SU-DHL-6 (cell line): Measurements from ENCODE around the gene SMG7.

Experiments used
- H2AFZ ChIP-seq: fragments of 200-600 bp; sonication (generic); 2 replicates; pipeline ENCODE4 v1.6.1; 2014; ENCODE audit warnings: low read depth, mild to moderate bottlenecking, moderate library complexity, mixed read lengths, antibody characterized with exemption, low read length; ENCODE audit not compliant: severe bottlenecking
- H3F3A ChIP-seq: fragments of 200-600 bp; shearing (Covaris generic); 2 replicates; pipeline ENCODE4 v1.6.0; 2016; ENCODE audit warnings: antibody characterized with exemption, mild to moderate bottlenecking; ENCODE audit not compliant: insufficient read depth
- H3K27ac ChIP-seq: fragments of 200-600 bp; sonication (generic); 2 replicates; pipeline ENCODE4 v1.5.1; 2016; ENCODE audit warnings: low read depth, mild to moderate bottlenecking, low read length, moderate library complexity, mixed read lengths
- H3K27me3 ChIP-seq: fragments of 200-600 bp; sonication (generic), shearing (Covaris generic); 2 replicates; pipeline ENCODE4 v1.6.0; 2014; ENCODE audit warnings: mild to moderate bottlenecking, low read length
- H3K36me3 ChIP-seq: fragments of 200-600 bp; sonication (generic); 2 replicates; pipeline ENCODE4 v1.6.1; 2014; ENCODE audit warnings: mild to moderate bottlenecking, low read length, mixed read lengths
- H3K4me2 ChIP-seq: fragments of 300-600, 200-600 bp; shearing (Covaris generic), sonication (generic); 2 replicates; pipeline ENCODE4 v1.6.0; 2014; ENCODE audit warnings: low read length, low read depth, mild to moderate bottlenecking; ENCODE audit not compliant: poor library complexity, severe bottlenecking
- H3K4me3 ChIP-seq: fragments of 200-600 bp; sonication (generic); 2 replicates; pipeline ENCODE4 v1.5.1; 2014; ENCODE audit warnings: antibody characterized with exemption, low read length, mild to moderate bottlenecking, mixed read lengths; ENCODE audit not compliant: insufficient read depth, poor library complexity, severe bottlenecking
- H3K79me2 ChIP-seq: fragments of 200-600 bp; sonication (generic); 2 replicates; pipeline ENCODE4 v1.6.1; 2014; ENCODE audit warnings: mild to moderate bottlenecking, low read length, moderate library complexity; ENCODE audit not compliant: insufficient read depth
- H3K9ac ChIP-seq: fragments of 200-600 bp; sonication (generic); 2 replicates; pipeline ENCODE4 v1.7.0; 2014; ENCODE audit warnings: mild to moderate bottlenecking, low read length
- H3K9me2 ChIP-seq: fragments of 200-600 bp; sonication (generic); replicated peaks from 2 replicates; pipeline ENCODE4 v1.6.1; 2014; ENCODE audit warnings: low read length; ENCODE audit not compliant: insufficient read depth
- H3K9me3 ChIP-seq: fragments of 200-600 bp; sonication (generic); 2 replicates; pipeline ENCODE4 v1.6.1; 2014; ENCODE audit warnings: low read length, mixed read lengths; ENCODE audit not compliant: insufficient read depth
- H4K20me1 ChIP-seq: fragments of 200-600 bp; sonication (generic); 2 replicates; pipeline ENCODE4 v1.6.1; 2014; ENCODE audit warnings: low read depth, mild to moderate bottlenecking, antibody characterized with exemption, low read length, moderate library complexity, mixed read lengths
- CTCF ChIP-seq: fragments of 200-600 bp; sonication (generic); IDR thresholded peaks from one replicate; pipeline ENCODE4 v1.5.1; 2017; ENCODE audit warnings: antibody characterized with exemption, mild to moderate bottlenecking, low read length, moderate library complexity; ENCODE audit not compliant: insufficient read depth, poor library complexity, severe bottlenecking
- EZH2phosphoT487 ChIP-seq: fragments of 200-600 bp; sonication (generic), shearing (Covaris generic); conservative IDR thresholded peaks from 2 replicates; pipeline ENCODE4 v1.6.1; 2018; ENCODE audit warnings: mild to moderate bottlenecking, antibody characterized with exemption, low read length, moderate library complexity, mixed read lengths

SMG7 gene

GRCh38 chr1:183600136-183600535 is 127.8 kb downstream of the SMG7 start:
- Histone ChIP-seq H4K20me1 (no peaks in the 10 kb centered on the region), H2AFZ (no peak overlapping the region), H3K9me2 (no peaks in the 10 kb centered on the region), H3K4me3 (no peak overlapping the region), H3K9me3 (no peaks in the 10 kb centered on the region), H3K79me2 (no peaks in the 10 kb centered on the region), H3F3A (no peaks in the 10 kb centered on the region), H3K36me3 (no peaks in the 10 kb centered on the region), H3K27me3 (no peaks in the 10 kb centered on the region), H3K9ac (no peak overlapping the region), H3K4me2 (no peak overlapping the region), H3K27ac (no peak overlapping the region)
- TF ChIP-seq EZH2phosphoT487 (no peak), CTCF (no peak)

GRCh38 chr1:183600634-183601033 is 128.3 kb downstream of the SMG7 start:
- H3K4me2 ChIP-seq: no peak overlapping the region
- H3K79me2 ChIP-seq: no peaks in the 10 kb centered on the region
- no peaks in the 10 kb centered on the region for H3K9me2 ChIP-seq
- H2AFZ ChIP-seq: no peak overlapping the region
- TF ChIP-seq EZH2phosphoT487 (no peak), CTCF (no peak)
- no peaks in the 10 kb centered on the region for H3K9me3 ChIP-seq
- no peaks in the 10 kb centered on the region for H4K20me1 ChIP-seq
- H3K27me3 ChIP-seq: no peaks in the 10 kb centered on the region
- no peak overlapping the region for H3K27ac ChIP-seq
- no peak overlapping the region for H3K9ac ChIP-seq
- no peak overlapping the region for H3K4me3 ChIP-seq
- H3K36me3 ChIP-seq: no peaks in the 10 kb centered on the region
- H3F3A ChIP-seq: no peaks in the 10 kb centered on the region

- no peaks in the 10 kb centered on the region for H3K9me3 ChIP-seq
- H3K9me2 ChIP-seq: no peaks in the 10 kb centered on the region
- no peak overlapping the region for H3K4me3 ChIP-seq
- no peak overlapping the region for H3K4me2 ChIP-seq
- no peaks in the 10 kb centered on the region for H4K20me1 ChIP-seq
- no peak for TF ChIP-seq EZH2phosphoT487
- no peak for TF ChIP-seq CTCF
- H3F3A ChIP-seq: no peaks in the 10 kb centered on the region
- H3K79me2 ChIP-seq: no peaks in the 10 kb centered on the region
- no peak overlapping the region for H2AFZ ChIP-seq
- no peaks in the 10 kb centered on the region for H3K27me3 ChIP-seq
- H3K27ac ChIP-seq: no peak overlapping the region
- no peak overlapping the region for H3K9ac ChIP-seq
- no peaks in the 10 kb centered on the region for H3K36me3 ChIP-seq
Measured at GRCh38 chr1:183602510-183602909, 130.2 kb downstream of the SMG7 start.
